NK-92 (cell line): ENCODE results near the gene USP34.
"Not testable (repeated sequence)": the region's sequence is repeated elsewhere in the genome, so short reads cannot be mapped to it uniquely, and the experiment has no call there.

Experiments
- DNase-seq: peaks from one replicate; lab custom pipeline; 2025; ENCODE audit not compliant: unreplicated experiment; lab: John Stamatoyannopoulos, UW

USP34 gene

DNA sequence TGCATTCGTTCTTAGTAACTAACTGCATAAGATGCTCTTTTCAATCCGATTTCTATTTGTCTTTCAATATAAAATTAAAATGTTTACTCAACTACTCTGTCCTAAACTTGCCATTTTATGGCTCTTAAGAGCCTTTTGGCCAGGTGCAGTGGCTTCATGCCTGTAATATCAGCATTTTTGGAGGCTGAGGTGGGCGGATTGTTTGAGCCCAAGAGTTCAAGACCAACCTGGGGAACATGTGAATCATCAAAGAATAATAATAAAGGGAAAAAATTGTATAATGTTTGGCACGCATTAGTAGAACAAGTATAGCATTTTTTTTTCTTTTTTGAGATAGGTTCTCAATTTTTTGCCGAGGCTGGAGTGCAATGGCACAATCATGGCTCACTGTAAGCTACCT lies 216.4 kb downstream of the USP34 start:
- DNase-seq, result no peak

DNA sequence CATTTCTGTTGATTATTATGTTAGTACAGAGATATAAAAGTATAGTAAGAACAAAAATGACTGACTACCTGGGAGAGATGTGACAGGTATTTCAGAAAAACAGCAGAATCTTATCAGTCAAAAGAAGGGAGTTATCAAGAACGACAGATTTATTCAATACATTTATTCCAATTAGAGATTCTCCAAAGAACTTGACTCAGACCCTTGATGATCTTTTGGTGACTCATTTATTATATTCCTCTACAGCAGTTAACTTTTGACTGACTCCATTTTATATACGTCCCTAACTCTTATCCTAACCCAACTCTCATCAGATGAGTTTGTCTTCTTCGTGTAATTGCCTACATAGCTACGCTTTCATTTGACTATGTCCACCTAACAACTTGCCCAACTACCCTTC lies 217.8 kb downstream of the USP34 start:
- DNase-seq, result no peak

DNA sequence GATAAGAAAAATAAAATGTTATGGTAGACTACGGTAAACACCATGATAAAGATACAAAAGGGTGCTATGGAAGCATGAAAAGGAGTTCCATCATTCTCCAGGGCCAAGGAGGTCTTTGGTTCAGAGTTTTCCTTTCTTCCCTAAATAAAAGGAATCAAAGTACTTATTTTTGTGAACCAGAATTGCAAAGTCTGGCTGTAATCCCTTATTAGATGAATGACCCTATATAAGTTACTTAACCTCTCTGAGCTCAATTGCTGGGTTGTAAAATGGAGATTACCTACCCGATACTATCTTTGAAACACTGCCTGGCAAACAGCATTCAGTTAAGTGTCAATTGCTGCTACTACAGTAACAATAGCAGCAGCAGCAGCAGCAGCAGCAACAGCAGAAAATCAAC lies 218.9 kb downstream of the USP34 start:
- DNase-seq, result no peak

DNA sequence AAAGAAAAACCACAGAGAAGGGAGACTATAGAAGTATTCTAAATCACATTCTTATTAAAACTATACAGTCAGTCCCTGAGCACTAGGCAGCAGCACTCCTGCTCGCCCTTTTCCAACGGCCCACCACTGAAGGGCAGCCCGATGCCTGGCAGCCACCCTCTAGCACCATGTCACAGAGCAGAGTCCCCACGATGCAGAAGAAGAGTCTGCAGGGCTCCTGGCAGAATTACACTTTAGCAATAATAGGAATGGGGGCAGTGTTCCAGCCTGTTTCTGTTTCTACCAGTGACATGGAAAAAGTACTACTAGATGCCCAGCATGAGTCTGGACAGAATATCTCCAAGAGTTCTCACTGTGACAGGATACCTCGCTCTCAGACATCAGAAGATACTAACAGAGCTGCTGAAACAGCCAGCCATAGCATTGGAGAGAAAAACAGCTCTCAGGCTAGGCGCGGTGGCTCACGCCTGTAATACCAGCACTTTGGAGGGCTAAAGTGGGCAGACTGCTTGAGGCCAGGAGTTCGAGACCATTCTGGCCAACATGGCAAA lies 221.3 kb downstream of the USP34 start:
- DNase-seq, result no peak

DNA sequence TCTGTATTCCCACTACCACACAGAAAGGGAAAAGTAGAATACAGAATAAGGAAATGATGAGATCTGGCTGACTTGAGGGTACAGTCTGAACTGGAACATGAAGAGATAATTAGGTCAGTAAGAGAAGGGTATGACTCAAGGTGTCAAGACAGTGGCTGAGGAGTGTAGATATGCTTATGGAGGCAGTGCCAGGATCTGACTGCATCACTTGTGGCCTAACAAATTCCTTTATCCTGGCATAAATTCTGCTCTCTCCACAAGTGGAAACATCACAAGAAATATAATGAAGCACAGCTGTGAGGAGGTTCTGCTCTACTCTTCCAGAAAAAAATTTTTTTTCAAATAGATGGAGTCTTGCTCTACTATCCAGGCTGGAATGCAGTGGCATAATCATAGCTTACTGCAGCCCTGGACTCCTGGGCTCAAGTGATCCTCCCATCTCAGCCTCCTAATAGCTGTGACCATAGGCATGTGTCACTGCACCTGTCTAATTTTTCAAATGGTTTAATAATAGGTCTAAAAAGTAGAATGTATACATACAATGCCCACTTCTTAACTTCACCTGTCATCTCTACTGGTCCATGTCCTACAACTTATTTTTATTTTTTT lies 223.6 kb downstream of the USP34 start:
- no peak for DNase-seq

DNA sequence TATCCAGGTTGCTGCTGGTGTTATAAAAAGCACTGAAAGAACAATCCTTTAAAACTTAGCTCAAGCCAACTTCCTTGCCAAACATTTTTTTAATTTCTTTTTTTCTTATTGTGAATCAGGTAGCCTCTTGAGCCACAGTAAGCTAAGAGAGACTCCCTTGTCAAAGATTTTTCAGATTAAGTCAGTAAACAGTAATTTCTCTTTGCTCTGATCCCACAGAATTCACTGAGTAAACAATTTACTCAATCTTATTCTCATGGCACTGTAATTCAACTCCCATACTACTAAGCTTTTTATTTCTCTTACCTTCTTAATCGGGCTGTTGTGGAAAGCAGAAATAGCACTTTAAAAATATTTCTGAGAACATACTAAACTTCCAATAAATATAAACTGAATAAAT lies 226.2 kb downstream of the USP34 start:
- no peak for DNase-seq

DNA sequence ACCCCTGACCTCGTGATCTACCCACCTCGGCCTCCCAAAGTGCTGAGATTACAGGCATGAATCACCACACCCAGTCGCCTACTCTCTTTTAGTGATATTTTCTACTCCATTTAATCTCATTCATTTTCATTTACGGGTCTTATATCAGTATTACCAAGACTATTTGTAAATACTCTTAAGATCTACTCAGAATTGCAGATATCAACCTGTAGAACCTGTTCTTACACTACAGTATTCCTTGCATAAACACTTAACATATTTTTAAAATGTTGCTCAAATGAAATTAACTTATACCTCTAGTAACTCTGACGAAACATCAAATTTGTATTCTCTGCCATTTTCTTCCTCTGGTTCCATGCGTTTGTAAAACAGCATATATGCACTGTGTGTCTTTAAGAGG lies 229.6 kb downstream of the USP34 start:
- DNase-seq, result no peak

DNA sequence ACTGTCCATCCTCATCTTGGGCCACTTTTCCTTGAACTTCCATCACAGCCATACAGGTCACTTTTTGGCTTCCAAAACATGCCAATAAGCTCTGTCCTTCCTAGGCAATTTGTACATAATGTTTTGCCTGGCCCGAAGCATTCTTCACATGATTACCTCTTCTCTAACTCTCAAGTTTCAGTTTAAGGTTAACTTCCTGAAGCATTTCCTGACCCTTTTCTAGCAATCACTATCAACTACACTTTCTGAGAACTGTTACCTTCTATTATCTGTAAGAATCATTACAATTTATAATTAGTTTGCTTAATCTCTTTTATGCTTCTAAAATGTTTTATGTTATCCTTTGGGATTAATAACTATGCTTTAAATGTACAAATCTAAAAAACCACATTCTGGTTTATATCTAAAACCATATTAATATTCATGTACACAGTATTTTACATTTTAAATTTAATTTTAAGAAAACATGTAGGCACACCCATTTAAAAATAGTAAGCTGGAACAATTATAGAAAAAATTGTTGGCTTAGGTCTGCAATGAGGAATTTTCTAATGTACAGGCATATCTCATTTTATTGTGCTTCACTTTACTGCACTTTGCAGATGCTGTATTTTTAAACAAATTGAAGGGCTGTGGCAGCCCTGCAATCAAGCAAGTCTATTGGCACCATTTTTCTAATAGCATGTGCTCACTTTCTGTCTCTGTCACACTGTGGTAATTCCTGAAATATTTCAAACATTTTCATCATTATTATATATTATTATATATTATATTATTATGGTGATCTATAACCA lies 232.5 kb downstream of the USP34 start:
- DNase-seq, result no peak

DNA sequence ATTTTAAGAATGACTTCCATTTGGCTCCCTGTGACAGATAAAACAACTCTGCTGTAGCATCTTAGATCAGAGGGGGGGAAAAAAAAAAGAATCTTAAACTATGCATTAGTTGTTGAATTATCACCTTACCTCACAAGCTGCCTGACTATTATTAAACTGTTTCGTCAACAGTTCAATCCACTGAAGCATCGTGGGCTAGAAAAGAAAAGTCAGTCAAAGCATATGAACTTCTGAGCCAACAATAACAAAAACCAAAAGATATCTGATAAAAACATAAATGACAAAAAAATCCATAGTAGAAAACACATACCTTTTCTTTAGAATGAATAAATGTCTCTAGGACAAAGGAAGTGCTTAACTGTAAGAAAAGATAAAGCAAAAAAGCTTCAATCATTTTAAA lies 235.2 kb downstream of the USP34 start:
- no peak for DNase-seq

DNA sequence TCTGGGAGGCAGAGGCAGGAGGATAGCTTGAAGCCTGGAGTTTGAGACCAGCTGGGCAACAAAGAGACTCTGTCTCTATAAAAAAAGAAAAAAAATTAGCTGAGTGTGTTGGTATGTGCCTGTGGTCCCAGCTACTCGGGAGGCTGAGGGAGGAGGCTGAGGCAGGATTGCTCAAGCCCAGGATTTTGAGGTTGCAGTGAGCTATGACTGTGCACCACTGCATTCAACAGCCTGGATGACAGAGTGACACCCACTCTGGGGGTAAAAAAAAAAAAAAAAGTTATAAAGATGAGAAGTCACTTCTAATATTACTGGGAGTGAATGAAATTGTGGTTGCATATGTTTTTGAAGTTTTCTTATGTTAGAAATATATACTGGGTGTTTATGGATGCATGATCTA lies 237.3 kb downstream of the USP34 start:
- DNase-seq, result no peak

DNA sequence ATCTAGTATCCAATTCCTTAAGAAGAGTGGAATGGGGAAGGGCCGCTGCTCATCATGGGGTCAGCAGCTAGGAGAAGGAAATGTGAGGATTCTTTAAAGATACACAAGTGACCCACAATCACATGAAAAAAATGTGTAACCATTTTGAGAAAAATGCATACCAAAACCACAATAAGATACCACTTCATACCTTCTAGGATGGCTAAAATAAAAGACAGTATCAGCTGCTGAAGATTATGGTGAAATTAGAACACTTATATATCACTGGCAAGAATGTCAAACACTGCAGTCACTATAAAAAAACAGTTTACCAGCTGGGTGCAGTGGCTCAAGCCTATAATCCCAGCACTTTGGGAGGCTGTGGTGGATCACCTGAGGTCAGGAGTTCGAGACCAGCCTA lies 241.0 kb downstream of the USP34 start:
- DNase-seq, result no peak

DNA sequence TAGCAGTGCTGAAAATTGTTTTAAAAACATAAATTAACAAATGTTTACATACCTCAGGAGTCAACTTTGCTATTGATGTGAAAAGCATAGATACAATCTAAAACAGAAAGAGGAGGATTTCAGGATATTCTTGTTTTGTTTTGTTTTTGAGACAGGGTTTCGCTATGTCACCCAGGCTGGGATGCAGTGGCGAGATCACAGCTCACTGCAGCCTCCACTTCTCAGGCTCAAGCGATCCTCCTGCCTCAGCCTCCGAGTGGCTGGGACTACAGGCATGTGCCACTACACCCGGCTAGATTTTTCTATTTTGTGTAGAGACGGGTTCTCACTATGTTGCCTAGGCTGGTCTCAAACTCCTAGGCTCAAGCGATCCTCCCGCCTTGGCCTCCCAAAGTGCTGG lies 248.3 kb downstream of the USP34 start:
- DNase-seq, result no peak

DNA sequence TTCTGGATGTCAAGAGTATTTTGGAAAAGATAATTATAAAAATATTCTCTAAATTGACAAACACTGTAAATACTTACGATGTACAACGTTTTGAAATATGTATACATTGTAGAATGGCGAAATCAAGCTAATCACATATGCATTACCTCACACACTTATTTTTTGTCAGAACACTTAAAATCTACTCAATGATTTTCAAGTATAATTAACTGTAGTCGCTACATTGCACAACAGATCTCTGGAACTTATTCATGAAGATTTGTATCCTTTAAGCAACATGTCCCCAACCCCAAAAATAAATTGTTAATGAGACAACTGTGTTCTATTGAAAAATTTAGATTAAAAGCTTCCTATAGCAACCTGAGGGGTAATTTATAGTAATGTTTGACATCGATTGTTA lies 249.1 kb downstream of the USP34 start:
- DNase-seq, result no peak

DNA sequence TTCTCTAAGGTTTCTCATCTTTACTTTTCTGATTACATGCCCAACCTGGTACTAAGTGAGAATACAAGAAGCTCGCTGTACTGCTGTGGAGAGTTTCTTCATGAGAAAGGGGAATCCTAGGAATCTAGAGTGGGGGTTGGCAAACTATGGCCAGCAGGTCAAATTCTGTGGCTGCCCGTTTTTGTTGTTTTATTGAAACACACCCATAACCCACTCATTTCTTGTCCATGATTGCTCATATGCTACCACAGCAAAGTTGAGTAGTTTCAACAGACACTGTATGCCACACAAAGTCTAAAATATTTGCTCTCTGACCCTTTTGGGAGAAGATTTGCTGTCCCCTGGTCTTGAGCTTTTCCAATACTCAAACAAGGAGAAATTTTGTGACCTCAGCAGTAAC lies 250.1 kb downstream of the USP34 start:
- DNase-seq, result no peak

DNA sequence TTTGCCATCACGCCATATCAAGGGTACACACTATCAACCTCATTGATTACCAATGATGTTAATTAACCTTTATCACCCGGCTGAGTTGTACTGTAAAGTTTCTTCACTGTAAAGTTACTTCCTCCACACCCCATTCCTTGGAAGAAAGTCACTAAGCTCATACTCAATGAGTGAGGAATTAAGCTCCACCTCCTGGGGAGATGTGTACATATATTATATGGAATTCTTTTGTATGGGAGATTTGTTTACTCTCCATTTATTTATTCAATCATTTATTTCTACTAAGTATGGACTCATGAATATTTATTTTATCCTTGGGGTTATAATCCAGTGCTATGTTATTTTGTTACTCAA lies 252.1 kb downstream of the USP34 start:
- no peak for DNase-seq

DNA sequence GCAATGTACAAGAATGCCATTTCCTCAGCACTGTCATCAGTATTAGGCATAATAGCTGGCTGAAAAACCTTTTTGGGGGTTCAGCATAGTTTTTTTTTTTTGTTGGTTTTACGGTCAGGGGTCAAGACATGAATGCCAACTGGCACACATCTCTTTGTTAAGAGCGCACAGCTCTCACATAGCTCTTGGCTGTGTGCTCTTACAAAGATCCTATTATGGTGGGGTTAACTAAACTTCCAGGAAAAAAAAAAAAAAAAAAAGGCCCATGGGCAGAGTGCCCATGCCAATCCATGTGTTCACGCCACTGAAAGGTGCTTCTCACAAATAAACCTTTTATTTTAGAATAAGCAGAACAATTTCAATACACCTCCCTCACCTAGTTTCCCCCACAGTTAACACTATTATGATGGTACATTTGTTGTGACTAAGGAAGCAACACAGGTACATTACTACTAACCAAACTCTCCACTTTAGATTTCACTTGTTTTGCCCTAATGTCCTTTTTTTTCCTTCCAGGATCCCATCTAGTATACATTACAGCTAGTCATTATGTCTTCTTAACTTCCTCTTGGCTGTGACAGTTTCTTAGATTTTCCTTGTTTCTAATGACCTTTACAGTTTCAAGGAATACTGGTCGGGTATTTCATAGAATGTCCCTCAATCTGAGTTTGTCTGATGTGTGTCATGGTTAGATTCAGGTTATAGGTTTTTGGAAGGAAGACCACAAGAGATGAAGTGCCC lies 252.6 kb downstream of the USP34 start:
- no peak for DNase-seq

DNA sequence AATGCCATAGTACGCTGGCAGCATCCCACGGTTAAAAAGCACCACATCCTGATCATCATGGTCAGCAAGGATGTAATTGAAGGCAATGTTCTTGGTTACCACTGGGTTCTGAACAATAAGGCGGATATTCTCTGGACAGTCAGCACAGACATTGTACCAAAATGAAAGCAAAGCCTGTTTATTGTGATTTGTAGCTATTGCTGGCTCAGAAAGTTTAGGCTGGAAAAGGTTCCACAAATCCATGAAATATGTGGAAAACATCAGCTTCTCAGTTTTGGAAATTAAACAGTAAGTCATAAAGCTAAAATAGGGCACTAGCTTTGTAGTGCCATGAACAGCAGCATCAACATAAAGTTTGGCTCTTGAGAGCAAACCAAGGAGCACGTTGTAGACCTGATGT lies 256.7 kb downstream of the USP34 start:
- no peak for DNase-seq

DNA sequence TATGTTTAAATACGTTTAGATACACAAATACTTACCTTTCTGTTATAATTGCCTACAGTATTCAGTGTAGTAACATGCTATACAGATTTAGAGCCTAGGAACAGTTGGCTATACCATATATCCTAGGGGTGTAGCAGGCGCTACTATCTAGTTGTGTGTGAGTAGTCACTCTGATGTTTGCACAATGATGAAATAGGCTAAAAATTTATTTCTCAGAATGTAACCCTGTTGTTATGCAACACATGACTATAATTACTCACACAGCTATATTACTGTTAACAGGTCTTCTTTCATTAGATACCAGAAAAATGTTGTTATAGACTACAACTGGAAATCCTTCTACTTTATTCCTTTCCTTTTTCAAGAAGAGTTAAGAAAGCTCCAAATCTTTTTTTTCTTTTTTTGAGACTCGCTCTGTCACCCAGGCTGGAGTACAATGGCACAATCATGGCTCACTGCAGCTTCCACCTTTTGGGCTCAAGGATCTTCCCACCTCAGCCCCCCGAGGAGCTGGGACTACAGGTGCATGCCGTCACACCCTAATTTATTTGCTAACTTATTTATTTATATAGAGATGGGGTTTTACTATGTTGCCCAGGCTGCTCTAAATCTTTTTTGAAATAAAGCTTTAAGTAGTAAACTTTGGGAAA lies 260.4 kb downstream of the USP34 start:
- DNase-seq, result no peak

DNA sequence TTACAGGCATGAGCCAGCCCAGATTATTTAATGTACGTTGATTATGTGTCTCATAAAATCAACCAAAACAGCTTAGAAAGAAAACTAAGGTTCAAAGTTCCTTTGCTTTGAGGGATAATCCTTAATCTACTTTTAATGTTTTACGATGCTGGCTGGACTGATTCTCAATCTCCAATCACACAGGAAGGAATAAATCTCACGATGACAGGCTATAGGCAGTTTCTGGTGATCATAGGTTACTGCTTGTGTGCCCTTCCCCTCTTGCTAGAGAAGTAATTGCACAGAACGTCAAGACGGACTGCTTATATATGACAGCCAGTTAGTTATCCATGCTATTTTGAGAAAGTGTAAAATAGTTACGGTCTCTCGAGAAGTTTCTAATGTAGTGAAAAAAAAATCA lies 265.8 kb downstream of the USP34 start:
- DNase-seq, result no peak

DNA sequence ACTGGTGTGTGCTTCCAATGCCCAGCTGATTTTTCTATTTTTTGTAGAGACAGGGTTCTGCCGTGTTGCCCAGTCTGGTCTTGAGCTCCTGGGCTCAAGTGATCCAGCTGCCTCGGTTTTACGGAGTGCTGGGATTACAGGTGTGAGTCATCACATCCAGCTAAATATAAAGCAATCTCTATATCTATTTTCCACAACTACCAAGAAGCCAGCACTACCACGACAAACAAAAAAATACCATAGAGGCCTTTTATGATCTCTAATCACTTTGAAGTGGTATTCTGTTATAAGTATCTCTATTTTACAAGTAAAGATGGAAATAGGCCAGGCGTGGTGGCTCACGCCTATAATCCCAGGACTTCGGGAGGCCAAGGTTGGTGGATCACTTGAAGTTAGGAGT lies 274.2 kb downstream of the USP34 start:
- no peak for DNase-seq

DNA sequence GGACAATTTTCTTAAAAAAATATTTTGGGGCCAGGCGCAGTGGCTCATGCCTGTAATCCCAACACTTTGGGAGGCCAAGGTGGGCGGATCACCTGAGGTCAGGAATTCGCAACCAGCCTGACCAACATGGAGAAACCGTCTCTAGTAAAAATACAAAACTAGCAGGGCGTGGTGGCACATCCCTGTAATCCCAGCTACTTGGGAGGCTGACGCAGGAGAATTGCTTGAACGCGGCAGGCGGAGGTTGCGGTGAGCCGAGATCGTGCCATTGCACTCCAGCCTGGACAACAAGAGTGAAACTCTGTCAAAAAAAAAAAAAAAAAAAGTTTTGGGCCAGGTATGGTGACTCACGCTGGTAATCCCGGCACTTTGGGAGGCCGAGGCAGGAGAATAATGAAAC lies 276.2 kb downstream of the USP34 start:
- DNase-seq, result not testable (repeated sequence)
